Stimulated activated CD8-positive, alpha-beta memory T cell treated with anti-CD3 and anti-CD28 coated beads, Interleukin-15, amount 100 ng/mL, for 1 hour (primary cell): ENCODE data around the gene DGKB.

Experiments used
- DNase-seq: peaks from one replicate; pipeline ENCODE4 v3.0.0-alpha.2; 2020; ENCODE audit warnings: low read depth

The DGKB gene

DNA sequence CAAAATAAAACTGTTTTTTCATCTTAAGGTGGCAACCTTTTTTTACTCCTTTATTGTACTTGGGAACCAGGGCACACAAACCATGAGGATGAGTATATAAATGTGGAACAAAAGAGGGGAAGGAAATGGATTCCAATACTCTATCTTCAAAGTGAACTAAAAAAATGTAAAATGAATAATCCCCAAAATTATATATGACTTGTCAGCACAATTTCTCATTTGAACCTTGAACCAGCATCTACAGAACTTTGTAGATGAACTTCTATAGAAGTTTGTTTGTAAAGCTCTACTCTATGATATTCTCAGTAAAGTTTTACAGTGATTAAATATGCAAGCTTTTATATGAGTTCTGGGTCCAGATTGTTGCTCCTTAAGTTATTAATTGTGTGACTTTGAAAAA, 694.8 kb downstream of the DGKB start:
- DNase-seq = no peak

DNA sequence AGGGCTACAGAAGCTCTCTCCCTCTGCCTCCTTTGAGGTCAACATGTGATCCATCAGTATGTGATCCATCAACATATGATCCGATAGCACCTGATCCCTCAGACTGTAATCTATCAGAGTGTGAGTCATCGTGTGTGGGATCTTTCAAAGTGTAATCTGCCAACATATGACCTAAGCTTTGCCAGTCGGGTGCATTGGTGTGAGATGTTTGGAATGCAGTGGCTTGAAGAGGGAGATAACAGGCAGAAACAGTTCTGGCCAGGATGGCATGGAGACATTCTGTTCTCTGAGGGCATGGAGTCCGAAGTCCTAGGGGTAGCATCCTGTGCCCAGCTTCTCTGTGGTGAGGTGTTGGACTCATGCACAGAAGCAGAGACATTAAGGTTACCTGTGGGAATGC, 695.4 kb downstream of the DGKB start:
- no peak for DNase-seq

- DNase-seq = no peak
Observed at GRCh38 chr7:14206121-14206520, 696.4 kb downstream of the DGKB start.

DNA sequence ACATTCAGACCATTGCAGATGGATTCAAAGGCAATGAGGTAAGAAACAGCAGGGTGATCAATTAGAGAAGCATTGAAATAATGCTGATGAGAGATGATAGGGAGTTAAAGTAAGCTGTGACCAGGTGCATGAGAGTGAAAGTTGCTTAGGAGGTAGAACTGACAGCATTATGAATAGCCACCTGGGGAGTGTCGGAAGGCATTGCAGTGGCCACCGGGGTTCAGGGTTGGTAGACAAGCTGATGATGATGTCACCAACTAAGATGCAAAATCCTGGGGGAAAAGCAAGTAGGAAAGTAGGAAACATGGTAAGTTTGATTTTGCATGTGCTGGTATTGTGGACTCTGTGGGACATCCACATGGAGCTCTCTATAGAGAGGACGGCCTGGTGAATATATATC, 701.2 kb downstream of the DGKB start:
- no peak for DNase-seq

- DNase-seq = no peak
Observed at GRCh38 chr7:14199336-14199735, 703.2 kb downstream of the DGKB start.

- no peak for DNase-seq
Observed at GRCh38 chr7:14197280-14197679, 705.3 kb downstream of the DGKB start.

DNA sequence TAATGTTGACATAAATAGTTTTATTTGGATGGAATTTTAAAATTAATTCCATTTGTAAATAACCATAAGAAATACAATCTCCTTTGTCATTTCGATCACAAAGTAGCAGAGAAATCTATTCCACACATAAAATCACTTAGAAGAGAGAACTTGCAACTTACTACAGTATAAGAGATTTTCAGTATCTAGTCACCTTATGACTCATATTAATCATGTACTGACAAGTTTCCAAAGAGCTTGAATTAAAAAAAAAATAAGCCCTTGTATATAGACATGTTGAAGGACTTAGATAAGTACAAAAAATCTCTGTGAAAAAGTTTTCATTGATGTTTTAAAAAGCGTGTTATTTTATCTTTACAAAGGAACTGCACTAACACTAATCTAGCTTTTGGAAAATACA, 706.0 kb downstream of the DGKB start:
- DNase-seq = no peak

DNA sequence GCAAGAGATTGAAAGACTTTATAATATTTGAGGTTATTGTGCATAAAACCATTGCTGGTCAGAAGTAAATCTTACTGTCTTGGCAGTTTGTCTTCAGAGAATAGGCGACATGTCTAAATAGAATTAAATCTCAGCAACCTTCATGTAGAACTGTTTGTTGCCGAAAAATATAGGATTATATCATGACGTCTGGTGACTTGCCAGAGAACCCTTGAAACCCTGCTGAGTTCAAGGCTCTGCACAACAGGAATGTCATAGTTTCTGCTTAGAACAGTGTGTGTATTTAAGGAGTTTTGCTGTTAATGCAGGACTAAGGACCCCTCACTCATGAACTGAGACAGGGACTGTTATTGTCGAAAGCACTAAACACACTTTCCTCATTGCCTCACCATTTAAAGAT, 706.7 kb downstream of the DGKB start:
- DNase-seq = no peak

DNA sequence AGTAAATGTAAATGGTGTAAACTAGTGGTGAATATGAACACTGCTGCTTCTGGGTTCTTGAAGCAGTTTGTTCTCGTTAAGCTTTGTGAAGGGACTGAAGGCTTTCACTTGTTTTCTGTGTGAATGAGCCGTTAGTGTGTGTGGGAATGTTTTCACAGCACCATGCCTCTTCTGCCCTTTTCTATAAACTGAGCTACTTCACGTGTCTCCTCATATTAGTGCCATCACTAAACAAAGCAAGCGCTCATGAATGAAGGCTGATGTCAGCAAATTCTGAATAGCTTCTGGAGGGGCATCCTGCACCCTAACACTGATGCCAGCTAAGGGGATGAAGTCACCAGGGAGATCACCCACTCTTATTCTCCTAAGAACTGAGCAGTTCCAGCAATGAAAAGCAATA, 707.5 kb downstream of the DGKB start:
- DNase-seq = no peak

- DNase-seq = no peak
Observed at GRCh38 chr7:14191686-14192098, 710.9 kb downstream of the DGKB start.

DNA sequence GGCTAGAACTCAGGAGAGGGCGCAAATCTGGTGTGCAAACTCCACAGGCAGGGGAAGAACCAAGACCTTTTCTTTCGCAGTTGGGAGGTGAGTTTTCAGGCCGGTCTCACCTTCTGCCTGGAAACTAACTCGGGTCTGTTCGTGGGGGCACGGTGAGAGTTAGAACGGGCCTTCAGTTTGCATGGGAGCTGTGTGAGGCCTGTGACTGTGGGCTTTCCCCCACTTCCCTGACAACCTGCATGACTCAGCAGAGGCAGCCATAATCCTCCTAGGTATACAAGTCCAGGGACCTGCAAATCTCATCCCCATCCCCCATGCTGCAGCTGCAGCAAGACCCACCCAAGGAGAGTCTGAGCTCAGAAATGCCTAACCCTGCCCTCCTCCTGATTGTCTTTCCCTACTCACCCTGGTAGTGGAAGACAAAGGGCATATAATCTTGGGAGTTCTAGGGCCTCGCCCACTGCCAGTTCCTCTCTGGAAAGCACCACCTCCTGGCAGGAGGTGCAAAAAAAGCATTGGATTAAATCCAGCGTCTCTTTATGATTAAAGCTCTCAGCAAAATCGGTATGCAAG, 718.2 kb downstream of the DGKB start:
- no peak for DNase-seq

GRCh38 chr7:14179781-14180180, 722.8 kb downstream of the DGKB start:
- no peak for DNase-seq

DNA sequence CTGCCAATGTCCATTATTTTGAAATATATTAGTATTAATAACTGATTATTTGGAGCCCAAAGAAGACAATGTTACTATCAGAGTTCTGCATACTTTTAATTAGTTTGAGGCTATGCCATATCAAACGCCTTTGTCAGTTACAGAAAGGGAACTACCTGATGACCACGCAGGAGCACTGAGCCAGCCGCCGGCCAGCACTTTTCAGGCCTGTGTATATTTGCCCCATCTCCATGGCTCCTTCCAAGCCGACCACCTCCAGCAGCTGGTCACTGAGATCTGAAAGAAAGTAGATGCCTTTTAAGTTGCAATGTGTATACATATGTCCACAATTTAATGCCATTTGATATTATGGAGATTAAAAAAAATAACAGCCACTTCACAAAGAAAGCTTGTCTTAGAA, 724.7 kb downstream of the DGKB start:
- DNase-seq = no peak

- no peak for DNase-seq
Observed at GRCh38 chr7:14170872-14171271, 731.7 kb downstream of the DGKB start.

DNA sequence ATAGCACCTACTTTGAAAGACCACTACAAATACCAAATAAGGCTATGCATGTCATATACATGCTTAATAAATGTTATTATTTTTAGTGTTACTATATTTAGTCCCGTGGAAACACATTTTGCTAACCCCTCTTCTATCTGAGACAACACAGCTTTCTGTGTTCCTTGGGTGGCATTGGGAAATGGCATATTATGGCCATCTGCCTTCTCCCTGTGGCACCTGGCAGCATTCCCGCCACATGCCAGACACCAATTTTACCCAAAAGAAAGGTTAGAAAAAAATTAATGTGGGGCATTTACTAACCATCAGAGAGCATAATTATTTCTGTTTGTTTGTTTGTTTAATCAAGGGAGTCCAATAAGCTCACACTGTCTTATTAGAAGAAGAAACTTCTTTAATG, 744.4 kb downstream of the DGKB start:
- DNase-seq = no peak

DNA sequence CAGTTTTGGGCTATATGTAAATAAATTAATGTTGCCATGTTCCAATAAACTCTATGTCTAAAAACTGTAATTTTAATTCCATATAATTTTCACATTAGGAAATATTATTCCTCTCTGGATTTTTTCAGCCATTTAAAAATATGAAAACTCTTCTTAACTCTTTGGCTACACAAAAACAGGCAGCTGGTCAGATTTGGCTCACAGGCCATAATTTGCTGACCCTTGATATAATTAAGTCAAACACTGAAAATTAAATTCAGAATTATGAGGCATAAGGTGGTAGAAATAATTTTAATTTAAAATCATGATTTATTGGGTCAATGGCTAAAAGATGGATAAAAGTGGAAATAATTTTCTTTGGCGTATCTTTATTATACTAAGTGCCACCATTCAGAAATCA, 746.1 kb downstream of the DGKB start:
- DNase-seq = no peak

GRCh38 chr7:14148974-14149373, 753.6 kb downstream of the DGKB start:
- DNase-seq = no peak

GRCh38 chr7:14147532-14147931, 755.0 kb downstream of the DGKB start:
- DNase-seq = no peak

- DNase-seq = no peak
Observed at GRCh38 chr7:14144538-14144937, 758.0 kb downstream of the DGKB start.

GRCh38 chr7:14144109-14144508, 758.4 kb downstream of the DGKB start:
- DNase-seq = no peak

DNA sequence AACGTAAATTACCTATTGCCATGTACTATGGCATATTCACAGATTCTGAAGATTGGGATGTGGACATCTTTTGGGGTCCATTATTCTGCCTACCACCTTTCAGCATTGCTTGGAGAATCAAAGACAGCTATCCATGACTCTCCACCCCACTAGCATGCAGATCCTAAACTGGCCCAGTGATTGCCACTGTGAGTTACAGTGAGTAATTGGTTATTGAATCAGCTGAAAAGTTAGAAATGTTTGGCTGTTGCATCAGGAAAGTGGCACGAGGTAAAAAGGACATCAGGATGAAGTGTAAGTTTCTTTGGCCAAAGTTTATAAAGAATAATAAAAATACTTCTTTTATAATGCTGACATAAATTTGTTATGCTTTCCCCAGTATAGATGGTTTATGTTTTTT, 764.9 kb downstream of the DGKB start:
- DNase-seq = no peak

DNA sequence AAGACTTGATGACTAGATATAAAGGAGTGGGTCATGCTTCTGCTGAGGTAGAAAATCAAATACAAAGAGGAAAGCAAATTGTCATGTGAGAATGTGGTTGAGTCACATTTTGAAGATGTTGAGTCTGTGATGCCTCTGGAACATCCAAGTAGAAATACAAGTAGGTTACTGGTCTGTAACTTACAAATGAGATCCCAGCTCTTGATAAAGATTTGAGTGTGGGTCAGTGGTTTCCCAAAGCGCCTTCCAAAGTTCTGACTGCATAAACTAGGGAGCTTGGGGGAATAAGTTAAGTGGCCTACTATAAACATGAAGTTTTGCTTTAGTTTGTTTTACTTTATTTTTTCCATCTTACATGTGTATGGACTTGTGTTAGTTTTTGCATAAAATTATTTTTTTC, 768.8 kb downstream of the DGKB start:
- DNase-seq = no peak

DNA sequence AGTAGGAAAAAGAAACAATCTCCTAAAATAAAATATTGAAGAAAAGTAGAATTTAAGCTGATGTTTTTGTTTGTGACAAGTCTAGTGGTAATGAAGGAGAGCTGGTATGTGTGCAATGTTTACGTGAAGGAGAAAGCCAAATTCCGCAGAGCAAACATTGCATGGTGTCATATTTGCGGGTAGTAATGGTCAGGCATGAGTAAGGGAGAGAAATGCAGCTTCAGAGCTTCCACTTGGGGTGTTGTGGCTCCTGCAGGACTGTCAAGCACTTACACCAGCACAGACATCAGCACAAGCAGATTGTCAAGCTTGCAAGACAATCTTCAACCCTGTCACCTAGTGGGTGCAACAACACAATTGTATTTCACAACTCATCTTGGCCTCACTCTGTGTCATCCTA, 776.6 kb downstream of the DGKB start:
- no peak for DNase-seq

- DNase-seq = no peak
Observed at GRCh38 chr7:14124716-14125115, 777.8 kb downstream of the DGKB start.

DNA sequence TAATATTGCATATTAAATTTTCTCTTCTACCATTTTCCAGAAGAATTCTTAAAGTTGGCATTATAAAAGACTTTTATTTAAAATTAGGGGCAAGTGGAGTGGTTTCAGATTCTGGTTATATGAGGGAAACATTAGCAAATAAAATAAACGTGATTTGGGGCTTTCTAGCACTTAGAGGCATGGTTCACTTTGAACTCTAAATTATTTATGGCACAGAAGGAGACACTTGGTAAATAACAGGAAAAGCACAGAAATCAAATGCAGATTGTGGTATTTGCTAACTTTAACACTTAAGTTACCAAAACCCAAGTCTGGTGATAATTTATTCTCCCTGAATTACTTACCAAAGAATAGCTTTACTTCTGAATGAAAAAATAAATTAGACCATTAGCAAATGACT, 778.6 kb downstream of the DGKB start:
- DNase-seq = no peak
